ENCODE data around the gene POLA2.

POLA2 gene

DNA sequence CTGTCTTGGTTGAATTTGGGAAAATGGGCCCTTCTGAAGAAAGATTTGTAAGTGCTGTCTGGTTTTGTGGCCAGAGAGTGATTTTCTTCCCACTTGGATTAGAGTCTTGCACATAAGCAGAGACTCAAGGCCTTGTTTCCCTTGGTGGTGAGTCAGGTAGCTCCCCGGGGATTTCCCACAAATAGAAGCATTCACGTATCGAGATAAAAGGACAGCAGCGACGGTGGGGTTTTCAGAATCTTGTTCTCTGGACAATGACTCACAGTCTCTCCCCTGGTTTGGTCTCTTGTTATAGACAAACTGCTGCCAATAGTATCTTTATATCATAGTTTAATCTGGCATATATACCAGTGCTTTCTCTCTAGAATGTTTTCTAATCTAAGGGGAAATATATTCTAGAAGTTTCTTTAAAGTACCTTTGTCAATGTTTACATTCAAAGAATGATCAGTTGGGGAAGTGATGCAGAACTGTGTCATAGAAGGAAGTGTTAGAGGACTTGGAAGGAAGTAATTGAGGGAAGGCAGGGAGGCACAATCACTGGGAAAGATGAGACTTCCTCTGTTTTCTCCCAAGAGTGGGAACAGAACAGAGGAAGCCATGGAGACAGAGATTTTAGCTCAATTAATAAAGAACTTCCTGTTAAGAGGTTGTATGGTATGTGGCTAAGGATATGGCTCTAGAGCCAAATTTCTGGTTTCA, 18.1 kb downstream of the POLA2 start:
- FAIRE-seq (no peak), DNase-seq (ENCODE audit: insufficient read length, low spot score) (no peak)

DNA sequence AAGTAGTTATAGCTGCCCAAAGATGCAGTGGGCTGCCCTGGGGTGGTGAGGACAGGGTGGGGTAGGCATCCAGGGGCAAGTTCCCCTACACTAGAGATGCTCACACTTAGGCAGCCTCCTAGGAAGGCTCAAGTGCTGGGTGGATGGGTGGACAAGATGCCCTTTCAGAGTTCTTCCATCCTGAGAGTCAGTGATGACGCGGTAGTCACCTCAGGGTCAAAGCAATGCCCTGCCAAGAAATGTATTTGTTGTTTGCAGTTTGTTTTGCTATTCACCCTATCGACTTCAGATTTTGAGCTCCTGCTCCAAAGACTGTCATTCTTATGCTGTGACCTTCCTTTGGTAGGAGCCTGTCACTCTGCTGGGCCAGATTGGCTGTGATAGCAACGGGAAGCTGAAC, 18.9 kb downstream of the POLA2 start:
- no peak for FAIRE-seq

DNA sequence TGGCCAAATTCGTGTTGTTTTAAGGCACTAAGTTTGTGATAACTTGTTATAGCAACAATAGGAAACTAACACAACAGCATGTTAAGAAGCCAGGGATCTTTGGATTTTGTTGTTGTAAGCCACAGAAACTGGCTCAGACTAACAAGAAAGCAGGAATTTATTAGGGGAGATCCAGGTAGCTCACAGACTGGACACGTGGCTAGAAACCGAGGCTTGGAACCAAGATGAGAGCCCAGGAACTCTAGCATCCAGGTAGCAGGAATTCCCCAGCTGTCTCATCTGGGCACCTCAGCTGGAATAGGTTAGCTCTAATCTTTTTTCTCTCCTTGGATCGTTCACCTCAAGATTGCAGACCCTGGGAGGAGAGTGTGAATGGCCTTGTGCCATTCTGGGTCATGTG, 24.9 kb downstream of the POLA2 start:
- no peak for DNase-seq (ENCODE audit: insufficient read length, low spot score)
- FAIRE-seq: no peak

More for the DNA sequence above, 18.9 kb downstream of the POLA2 start:
- no peak for DNase-seq (ENCODE audit: insufficient read length, low spot score)

GRCh38 chr11:65287601-65288000, 25.8 kb downstream of the POLA2 start:
- FAIRE-seq (no peak), DNase-seq (ENCODE audit: insufficient read length, low spot score) (no peak)

- DNase-seq (ENCODE audit: insufficient read length, low spot score) (no peak), FAIRE-seq (no peak)
Measured at GRCh38 chr11:65288706-65289536, 27.2 kb downstream of the POLA2 start.

- no peak for DNase-seq (ENCODE audit: insufficient read length, low spot score)
- no peak for FAIRE-seq
Measured at GRCh38 chr11:65290448-65291165, 28.8 kb downstream of the POLA2 start.

DNA sequence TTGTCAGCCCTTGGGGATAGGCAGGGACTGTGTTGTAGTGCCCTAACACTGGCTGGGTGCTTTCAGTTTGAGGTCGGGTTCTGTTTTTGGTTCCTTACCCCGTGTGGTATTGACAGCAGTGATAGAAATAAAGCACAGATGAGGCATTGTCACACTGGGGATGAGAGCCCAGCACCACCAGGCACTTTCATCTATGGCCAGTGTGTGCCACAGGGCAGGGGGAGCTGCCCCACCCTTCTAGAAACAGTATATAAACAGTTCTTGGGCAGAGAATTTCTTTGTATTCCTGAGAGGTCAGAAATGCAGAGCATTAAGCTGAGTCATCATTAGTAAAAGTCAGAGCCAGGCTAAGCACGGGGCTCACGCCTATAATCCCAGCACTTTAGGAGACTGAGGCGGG, 29.9 kb downstream of the POLA2 start:
- no peak for DNase-seq (ENCODE audit: insufficient read length, low spot score)
- no peak for FAIRE-seq

DNA sequence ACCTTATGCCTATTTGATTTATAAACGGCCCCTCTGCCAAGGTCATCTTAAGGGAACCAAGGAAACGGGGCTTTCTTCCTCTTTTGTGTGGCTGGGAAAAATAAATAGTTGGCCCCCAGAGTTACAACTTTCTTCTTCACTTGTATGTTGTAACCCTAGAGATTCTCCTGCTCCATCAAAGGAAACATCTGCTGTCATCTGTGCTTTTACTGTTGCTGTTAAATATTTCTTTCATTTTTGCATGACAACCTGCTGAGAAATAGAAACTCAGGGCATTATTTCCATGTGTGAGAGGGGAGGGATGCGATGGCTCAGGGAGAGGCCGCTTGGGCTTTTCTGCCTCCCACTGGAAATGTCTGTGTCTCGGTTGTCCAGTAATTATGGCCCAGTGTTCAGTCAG, 31.1 kb downstream of the POLA2 start:
- no peak for FAIRE-seq
- no peak for DNase-seq (ENCODE audit: insufficient read length, low spot score)

DNA sequence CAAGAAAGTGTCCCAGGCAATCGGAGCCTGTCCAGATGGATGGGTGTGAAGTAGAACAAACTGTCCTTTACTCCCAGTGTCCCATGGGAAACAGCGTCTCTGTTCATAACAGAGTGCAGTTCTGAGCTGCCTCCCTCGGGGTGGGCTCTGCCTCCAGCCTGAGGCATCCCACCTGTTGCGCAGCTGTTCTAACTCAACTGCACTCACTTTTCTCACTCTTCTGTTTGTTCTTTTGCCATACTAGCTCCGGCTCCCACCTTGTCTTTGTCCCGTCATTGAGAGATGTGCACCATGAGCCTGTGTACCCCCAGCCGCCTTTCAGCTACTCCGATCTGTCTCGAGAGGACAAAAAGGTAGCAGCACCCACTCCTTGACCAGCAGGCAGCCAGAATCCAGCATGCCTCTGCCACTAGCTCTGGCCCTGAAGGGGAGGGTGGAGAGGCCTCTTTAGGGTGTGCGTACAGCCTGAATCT, 32.2 kb downstream of the POLA2 start:
- DNase-seq (ENCODE audit: insufficient read length, low spot score): no peak
- FAIRE-seq: no peak

DNA sequence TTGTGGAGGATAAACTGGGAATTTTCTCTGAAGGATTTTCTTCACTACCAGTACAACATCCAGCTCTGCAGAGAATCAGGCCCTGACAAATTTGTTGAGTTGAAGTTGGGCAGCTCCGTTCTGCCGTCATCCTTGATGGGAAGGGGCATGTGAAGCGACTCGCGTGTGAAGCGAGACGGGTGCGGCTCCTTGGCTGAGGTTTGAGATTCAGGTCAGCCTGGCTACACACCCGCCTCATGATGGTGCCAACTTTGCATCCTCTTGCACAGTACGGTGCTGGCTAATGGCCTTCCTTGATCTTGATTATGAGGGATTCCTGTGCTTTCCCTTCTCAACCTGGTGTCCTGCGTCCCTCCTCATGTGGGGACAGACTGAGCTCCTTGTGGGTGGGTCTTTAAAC, 33.2 kb downstream of the POLA2 start:
- DNase-seq (ENCODE audit: insufficient read length, low spot score): no peak
- FAIRE-seq: no peak

DNA sequence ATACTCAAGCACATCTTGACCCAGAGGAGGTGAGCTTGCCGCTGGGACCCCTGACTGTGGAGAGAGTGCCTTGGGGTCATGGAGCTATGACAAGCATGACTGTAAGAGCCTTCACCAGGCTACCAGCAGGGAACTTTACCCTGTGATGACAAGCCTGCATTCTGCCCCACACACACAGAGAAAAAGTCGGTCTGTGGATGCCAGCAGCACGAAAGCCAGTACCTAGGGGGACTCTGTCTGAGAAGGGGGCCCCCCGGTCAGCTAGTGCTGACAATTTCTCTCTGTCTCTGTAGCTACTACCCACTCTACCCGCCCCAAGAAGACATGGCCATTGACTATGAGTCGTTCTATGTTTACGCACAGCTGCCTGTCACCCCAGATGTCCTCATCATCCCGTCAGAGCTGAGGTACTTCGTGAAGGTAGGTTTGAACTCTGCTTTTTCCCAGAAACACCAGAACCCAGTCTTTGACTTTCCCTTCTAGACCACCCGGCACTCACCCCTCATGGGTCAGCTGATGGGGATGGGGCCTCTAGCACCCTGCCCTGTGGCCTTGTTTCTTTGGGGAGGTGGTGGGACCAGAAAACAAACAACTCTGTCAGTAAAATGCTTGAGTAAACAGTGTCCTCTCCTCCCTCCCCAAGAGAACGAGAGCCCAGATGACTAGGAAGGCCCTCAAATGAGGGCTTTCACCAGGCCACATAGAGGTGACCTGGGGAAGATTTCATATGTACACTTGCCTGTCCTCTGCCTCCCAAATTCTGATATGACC, 34.0 kb downstream of the POLA2 start:
- no peak for FAIRE-seq

DNA sequence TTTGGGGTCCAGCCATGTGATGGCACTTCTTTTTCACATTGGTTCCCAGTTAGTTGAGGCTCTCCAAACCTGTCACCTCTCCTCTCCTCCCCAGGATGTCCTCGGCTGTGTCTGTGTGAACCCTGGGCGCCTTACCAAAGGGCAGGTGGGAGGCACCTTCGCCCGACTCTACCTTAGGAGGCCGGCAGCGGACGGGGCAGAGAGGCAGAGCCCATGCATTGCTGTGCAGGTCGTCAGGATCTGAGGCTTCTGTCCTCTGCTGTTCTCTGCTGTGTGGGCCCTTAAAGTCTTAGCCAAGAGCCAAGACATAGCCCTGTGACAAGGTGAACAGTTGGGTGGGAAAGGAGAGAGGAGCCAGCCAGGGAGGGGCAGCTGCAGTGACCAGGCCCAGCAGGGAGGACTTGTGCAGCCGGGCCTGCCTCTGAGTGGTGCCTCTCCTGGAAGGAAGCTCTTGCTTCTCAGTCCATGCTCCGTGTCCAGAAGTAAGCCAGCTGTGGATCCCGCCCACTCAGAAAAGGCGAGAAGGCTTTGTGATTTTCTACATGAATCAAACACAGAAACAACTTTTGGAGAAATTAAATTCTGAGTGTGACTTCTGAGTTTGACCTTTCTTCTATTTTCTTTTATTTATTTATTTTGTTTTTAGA, 35.4 kb downstream of the POLA2 start:
- DNase-seq (ENCODE audit: insufficient read length, low spot score) (no peak), FAIRE-seq (no peak)

More for the DNA sequence above, 34.0 kb downstream of the POLA2 start:
- DNase-seq (ENCODE audit: insufficient read length, low spot score): no peak

DNA sequence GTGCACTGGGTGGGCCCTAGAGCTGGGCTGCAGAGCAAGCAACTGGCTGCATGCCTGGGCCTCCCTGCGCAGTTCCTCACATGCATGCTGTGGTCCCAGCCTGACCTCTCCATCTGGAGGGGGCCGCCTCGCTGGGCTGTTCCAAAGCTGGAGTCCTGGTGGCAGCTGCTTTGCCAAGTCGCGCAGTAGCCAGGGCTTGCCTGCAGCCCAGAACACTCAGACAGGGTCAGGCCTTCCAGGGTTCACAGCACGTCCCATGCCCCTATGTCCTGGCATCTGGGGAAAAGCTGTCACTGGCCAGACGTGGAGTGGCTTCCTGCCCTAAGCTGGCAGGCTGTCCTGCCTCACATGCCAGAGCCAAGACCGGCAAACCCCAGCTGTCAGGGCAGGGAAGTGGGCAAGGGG, 36.4 kb downstream of the POLA2 start:
- FAIRE-seq (no peak), DNase-seq (ENCODE audit: insufficient read length, low spot score) (no peak)

DNA sequence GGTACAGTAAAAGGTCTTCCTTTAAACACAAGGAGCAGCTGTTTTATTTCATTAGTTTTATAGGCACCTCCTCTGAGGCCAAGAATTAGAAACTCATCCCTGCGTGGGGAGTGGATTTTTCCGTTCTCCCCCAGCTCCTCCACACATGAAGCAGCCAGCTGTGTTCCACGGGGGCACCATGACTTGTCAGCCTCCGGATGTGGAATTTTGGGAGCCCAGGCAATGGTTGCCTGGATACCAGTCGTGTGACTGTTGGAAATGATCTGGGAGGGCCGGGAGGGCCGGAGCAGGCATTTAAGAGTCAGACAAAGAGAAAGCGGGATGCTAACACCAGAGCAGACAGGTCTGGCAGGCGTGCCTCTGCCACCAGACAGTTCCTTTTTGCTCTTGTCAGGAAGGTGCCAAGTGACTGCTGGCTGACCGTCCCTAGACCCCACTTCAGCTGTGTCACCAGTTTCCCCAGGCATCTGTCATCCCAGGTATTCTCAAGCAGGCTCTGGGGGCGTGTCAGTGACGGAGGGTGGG, 37.0 kb downstream of the POLA2 start:
- DNase-seq (ENCODE audit: insufficient read length, low spot score) (no peak), FAIRE-seq (no peak)

GRCh38 chr11:65300621-65301275, 39.0 kb downstream of the POLA2 start:
- DNase-seq (ENCODE audit: insufficient read length, low spot score) (no peak), FAIRE-seq (no peak)

- no peak for FAIRE-seq
Measured at GRCh38 chr11:65301491-65302329, 39.9 kb downstream of the POLA2 start.

GRCh38 chr11:65303555-65303954, 41.8 kb downstream of the POLA2 start:
- no peak for FAIRE-seq

More at GRCh38 chr11:65301491-65302329, 39.9 kb downstream of the POLA2 start:
- no peak for DNase-seq (ENCODE audit: insufficient read length, low spot score)

GRCh38 chr11:65304110-65304509, 42.3 kb downstream of the POLA2 start:
- no peak for FAIRE-seq
- no peak for DNase-seq (ENCODE audit: insufficient read length, low spot score)

More at GRCh38 chr11:65303555-65303954, 41.8 kb downstream of the POLA2 start:
- no peak for DNase-seq (ENCODE audit: insufficient read length, low spot score)
